ENCODE measurements around the gene FBLIM1. TPM values are rescaled to one million over a fixed set of nuclear protein-coding genes. Genes with fewer than 3 reads are reported as not detected.

FBLIM1 gene
- total RNA-seq, 4 donors from 2014 or later, result 11.4 to 28.0 (median 25.9) TPM

- Histone ChIP-seq H3K27me3 (no peaks in the 10 kb centered on the region), H3K36me3 (no peaks in the 10 kb centered on the region), H3K4me3 (replicated peaks in 1 of 3) (no peak overlapping the region), H3K9me3 (no peaks in the 10 kb centered on the region), H3K4me1 (peaks cover 0 to 16% of the 10 kb centered on the region in 2 donors), H3K27ac (no peak overlapping the region)
- 42 to 74% methylated on average over 3 to 8 of the region's 8 CpGs for WGBS, 2 donors
- intact Hi-C loops (cut with DNase I), result no loop called here
- TF ChIP-seq, protein P1, sequence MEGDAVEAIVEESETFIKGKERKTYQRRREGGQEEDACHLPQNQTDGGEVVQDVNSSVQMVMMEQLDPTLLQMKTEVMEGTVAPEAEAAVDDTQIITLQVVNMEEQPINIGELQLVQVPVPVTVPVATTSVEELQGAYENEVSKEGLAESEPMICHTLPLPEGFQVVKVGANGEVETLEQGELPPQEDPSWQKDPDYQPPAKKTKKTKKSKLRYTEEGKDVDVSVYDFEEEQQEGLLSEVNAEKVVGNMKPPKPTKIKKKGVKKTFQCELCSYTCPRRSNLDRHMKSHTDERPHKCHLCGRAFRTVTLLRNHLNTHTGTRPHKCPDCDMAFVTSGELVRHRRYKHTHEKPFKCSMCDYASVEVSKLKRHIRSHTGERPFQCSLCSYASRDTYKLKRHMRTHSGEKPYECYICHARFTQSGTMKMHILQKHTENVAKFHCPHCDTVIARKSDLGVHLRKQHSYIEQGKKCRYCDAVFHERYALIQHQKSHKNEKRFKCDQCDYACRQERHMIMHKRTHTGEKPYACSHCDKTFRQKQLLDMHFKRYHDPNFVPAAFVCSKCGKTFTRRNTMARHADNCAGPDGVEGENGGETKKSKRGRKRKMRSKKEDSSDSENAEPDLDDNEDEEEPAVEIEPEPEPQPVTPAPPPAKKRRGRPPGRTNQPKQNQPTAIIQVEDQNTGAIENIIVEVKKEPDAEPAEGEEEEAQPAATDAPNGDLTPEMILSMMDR (IDR thresholded peaks at IDR 0.05), result no peak
- no peak for DNase-seq
These were observed 11.2 kb upstream of the FBLIM1 start for GRCh38 chr1:15747378-15747777.

- no peaks in the 10 kb centered on the region for H3K36me3 ChIP-seq
- DNase-seq, result no peak
- H3K27ac ChIP-seq, result no peak overlapping the region
- no peak overlapping the region for H3K4me3 ChIP-seq (replicated peaks in 1 of 3)
- 83 to 87% methylated on average over 4 to 5 of the region's 5 CpGs for WGBS, 2 donors
- H3K9me3 ChIP-seq, result no peaks in the 10 kb centered on the region
- no peaks in the 10 kb centered on the region for H3K27me3 ChIP-seq
- intact Hi-C loops (cut with DNase I), result no loop called here
- TF ChIP-seq POLR2A (IDR thresholded peaks at IDR 0.05), result no peak
- TF ChIP-seq, protein P1 (IDR thresholded peaks at IDR 0.05), result no peak
- H3K4me1 ChIP-seq, result peaks cover 0 to 16% of the 10 kb centered on the region in 2 donors
These were observed 10.3 kb upstream of the FBLIM1 start for GRCh38 chr1:15748264-15748663.

DNA sequence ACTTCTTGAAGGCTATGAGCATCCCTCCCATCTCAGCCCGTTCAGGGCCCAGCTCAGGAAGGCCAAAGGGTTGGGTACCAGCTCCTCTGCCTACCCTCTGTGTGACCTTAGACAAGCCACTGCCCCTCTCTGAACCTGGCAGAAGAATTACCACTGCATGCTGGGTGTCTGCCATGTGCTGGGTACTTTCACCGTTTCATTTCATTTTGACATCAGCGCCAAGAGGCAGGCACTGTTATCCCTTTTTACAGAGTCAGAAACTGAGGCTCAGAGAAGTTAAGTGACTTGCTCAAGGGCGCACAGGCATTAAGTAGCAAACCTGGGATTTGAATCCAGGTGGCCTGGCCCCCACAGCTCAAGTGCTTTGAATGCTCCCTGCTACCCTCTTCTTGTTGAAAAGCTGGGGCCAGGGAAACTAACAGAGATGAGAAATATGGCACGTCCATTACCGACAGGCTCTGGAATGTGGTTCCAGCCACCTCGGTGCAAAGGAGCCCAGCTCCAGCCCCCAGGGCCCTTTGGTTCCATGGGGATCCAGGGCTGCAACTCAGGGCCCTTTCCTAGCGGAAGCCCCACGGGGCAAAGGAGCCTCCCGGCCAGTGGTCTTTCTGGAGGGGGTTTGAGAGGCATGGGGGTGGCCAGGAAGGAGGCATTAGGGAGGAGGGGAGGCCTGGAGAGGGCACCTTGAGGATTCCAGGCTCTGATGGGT lies 9.8 kb upstream of the FBLIM1 start:
- Histone ChIP-seq H3K4me3 (replicated peaks in 1 of 3) (no peak overlapping the region), H3K9me3 (no peaks in the 10 kb centered on the region), H3K36me3 (no peaks in the 10 kb centered on the region), H3K27ac (peak overlapping the region in 1 of 3 donors; percentile 17), H3K27me3 (no peaks in the 10 kb centered on the region), H3K4me1 (peaks cover 0 to 16% of the 10 kb centered on the region in 2 donors)
- WGBS, 2 donors, result 86 to 87% methylated on average over 3 to 10 of the region's 10 CpGs
- DNase-seq, result no peak
- intact Hi-C loops (cut with DNase I), result no loop called here
- TF ChIP-seq, protein P1 (IDR thresholded peaks at IDR 0.05), result no peak
- TF ChIP-seq POLR2A (IDR thresholded peaks at IDR 0.05), result no peak

- TF ChIP-seq, protein P1 (IDR thresholded peaks at IDR 0.05), result no peak
- no peak for TF ChIP-seq POLR2A (IDR thresholded peaks at IDR 0.05)
- H3K36me3 ChIP-seq, result no peaks in the 10 kb centered on the region
- no peaks in the 10 kb centered on the region for H3K9me3 ChIP-seq
- no peaks in the 10 kb centered on the region for H3K27me3 ChIP-seq
- 70 to 72% methylated on average over 11 to 18 of the region's 19 CpGs for WGBS, 2 donors
- peak overlapping the region in 1 of 3 donors; percentile 17 for H3K27ac ChIP-seq
- intact Hi-C loops (cut with DNase I), result no loop called here
- H3K4me3 ChIP-seq (replicated peaks in 1 of 3), result no peak overlapping the region
- H3K4me1 ChIP-seq, result peaks cover 0 to 16% of the 10 kb centered on the region in 2 donors
- DNase-seq, result no peak
These were observed 8.9 kb upstream of the FBLIM1 start for GRCh38 chr1:15749399-15750291.

GRCh38 chr1:15750924-15751323 lies 7.7 kb upstream of the FBLIM1 start:
- no peak overlapping the region for H3K4me3 ChIP-seq (replicated peaks in 1 of 3)
- intact Hi-C loops (cut with DNase I), result no loop called here
- 90 to 91% methylated on average over 8 to 12 of the region's 12 CpGs for WGBS, 2 donors
- H3K27me3 ChIP-seq, result no peaks in the 10 kb centered on the region
- TF ChIP-seq, protein P1 (IDR thresholded peaks at IDR 0.05), result no peak
- TF ChIP-seq POLR2A (IDR thresholded peaks at IDR 0.05), result no peak
- no peak overlapping the region for H3K27ac ChIP-seq
- DNase-seq, result no peak
- H3K9me3 ChIP-seq, result no peaks in the 10 kb centered on the region
- H3K4me1 ChIP-seq, result peaks cover 0 to 16% of the 10 kb centered on the region in 2 donors
- H3K36me3 ChIP-seq, result no peaks in the 10 kb centered on the region

Measured in thyroid gland (tissue), 4 donors.